OCI-LY7 (cell line): ENCODE measurements around the gene CNIH1. TPM values are rescaled to one million over a fixed set of nuclear protein-coding genes. Genes with fewer than 3 reads are reported as not detected.

Source experiments
- BruUV-seq: library from RNA; stranded (reverse); fragments of 400-500 nt; replicated peaks from 2 replicates; lab custom pipeline; 2021; lab: Mats Ljungman, UMichigan
- CTCF ChIA-PET: fragments of 300-600 bp; sonication (Branson Sonifier 250); formaldehyde crosslinking; loops from one replicate; lab custom pipeline; 2022; ENCODE audit warnings: antibody characterized with exemption; ENCODE audit not compliant: unreplicated experiment; lab: Charles Lee
- POLR2A ChIA-PET: fragments of 300-600 bp; sonication (Branson Sonifier 250); formaldehyde crosslinking; loops from one replicate; lab custom pipeline; 2022; ENCODE audit warnings: antibody characterized with exemption; lab: Charles Lee
- DNase-seq: peaks from one replicate; pipeline ENCODE4 v3.0.0-alpha.2; 2015; ENCODE audit warnings: low spot score
- H2AFZ ChIP-seq: fragments of 200-600 bp; sonication (generic), shearing (Covaris generic); 2 replicates; pipeline ENCODE4 v1.6.1; 2014; ENCODE audit warnings: mild to moderate bottlenecking, antibody characterized with exemption, low read length, moderate library complexity
- H3K27ac ChIP-seq: fragments of 200-600 bp; sonication (generic); 2 replicates; pipeline ENCODE4 v1.5.1; 2014; ENCODE audit warnings: mixed run types, low read depth, mild to moderate bottlenecking, moderate library complexity, low read length, inconsistent platforms; ENCODE audit not compliant: poor library complexity, severe bottlenecking
- H3K36me3 ChIP-seq: fragments of 200-600 bp; sonication (generic); 2 replicates; pipeline ENCODE4 v1.6.1; 2014; ENCODE audit warnings: mild to moderate bottlenecking, antibody characterized with exemption, low read length, moderate library complexity, mixed read lengths; ENCODE audit not compliant: insufficient read depth
- H3K4me1 ChIP-seq: fragments of 200-600 bp; sonication (generic); 2 replicates; pipeline ENCODE4 v1.5.1; 2014; ENCODE audit warnings: mild to moderate bottlenecking, low read length; ENCODE audit not compliant: insufficient read depth, poor library complexity, severe bottlenecking
- H3K4me2 ChIP-seq: fragments of 200-600 bp; sonication (generic); 2 replicates; pipeline ENCODE4 v1.6.1; 2014; ENCODE audit warnings: mild to moderate bottlenecking, low read length
- H3K4me3 ChIP-seq: fragments of 200-600 bp; sonication (generic); 2 replicates; pipeline ENCODE4 v1.5.1; 2014; ENCODE audit warnings: mild to moderate bottlenecking, low read depth, low read length; ENCODE audit not compliant: poor library complexity, severe bottlenecking
- H3K79me2 ChIP-seq: fragments of 200-600 bp; sonication (generic); 2 replicates; pipeline ENCODE4 v1.6.1; 2016; ENCODE audit warnings: low read depth, mild to moderate bottlenecking, low read length, moderate library complexity, mixed read lengths; ENCODE audit not compliant: insufficient read depth
- H3K9me2 ChIP-seq: fragments of 200-600 bp; sonication (generic); 2 replicates; pipeline ENCODE4 v1.6.1; 2016; ENCODE audit warnings: mild to moderate bottlenecking, low read length, mixed read lengths; ENCODE audit not compliant: insufficient read depth
- H3K9me3 ChIP-seq: fragments of 200-600 bp; sonication (generic); 2 replicates; pipeline ENCODE4 v1.6.1; 2014; ENCODE audit warnings: mild to moderate bottlenecking, mixed run types, low read length, mixed read lengths
- H4K20me1 ChIP-seq: fragments of 200-600 bp; sonication (generic); 2 replicates; pipeline ENCODE4 v1.6.1; 2014; ENCODE audit warnings: mild to moderate bottlenecking, antibody characterized with exemption, low read length, moderate library complexity, mixed read lengths; ENCODE audit not compliant: insufficient read depth
- CTCF ChIP-seq: fragments of 200-600 bp; sonication (generic); conservative IDR thresholded peaks from 2 replicates; pipeline ENCODE4 v1.5.1; 2014; ENCODE audit warnings: mild to moderate bottlenecking, antibody characterized with exemption, low read length, moderate library complexity, mixed read lengths
- EZH2phosphoT487 ChIP-seq: fragments of 200-600 bp; sonication (generic); IDR thresholded peaks from 2 replicates; pipeline ENCODE4 v1.6.1; 2018; ENCODE audit warnings: low read depth, borderline replicate concordance, mild to moderate bottlenecking, mixed run types, antibody characterized with exemption, low read length, moderate library complexity, mixed read lengths
- intact Hi-C: fragments of 100-400 bp; cut with micrococcal nuclease; formaldehyde crosslinking; loops from one replicate; pipeline ENCODE4 v1.10.0; 2022; ENCODE audit not compliant: unreplicated experiment
- total RNA-seq, 2 experiments: library from RNA; depleted of rRNA in 1 of 2; stranded (reverse); fragments of >200 nt in 1 of 2; shearing (Covaris generic) in 1 of 2; gene quantifications; 2 replicates each; pipeline ENCODE4 v1.2.3, GENCODE V29; 2014 to 2022

CNIH1 gene
- total RNA-seq, 2 experiments from 2014 or later, result 29.7 to 96.6 TPM

- H3K4me2 ChIP-seq, result peak overlapping the region; percentile 90
- peaks cover 57% of the 10 kb centered on the region for H3K4me1 ChIP-seq
- CTCF ChIA-PET, result interaction anchor here (1.0 to 1.7 kb wide), 2 partner anchors 22 to 47 kb away, joined by 3 read pairs; partner anchors contain the start of gene CGRRF1
- H3K4me3 ChIP-seq, result peak overlapping the region; percentile 87
- peak; percentile 24; the same call in 1 of the 2 replicates for TF ChIP-seq CTCF
- no peak for TF ChIP-seq EZH2phosphoT487
- H3K27ac ChIP-seq, result peak overlapping the region; percentile 65
- BruUV-seq, result no TSS peak
- H4K20me1 ChIP-seq, result 0 out of 2 replicates have a peak, but pooled peaks cover 4% of the 10 kb centered on the region
- peak overlapping the region; percentile 46; the same call in 1 of the 2 replicates for H2AFZ ChIP-seq
- H3K79me2 ChIP-seq, result peaks cover 61% of the 10 kb centered on the region
- no peaks in the 10 kb centered on the region for H3K9me2 ChIP-seq
- no peaks in the 10 kb centered on the region for H3K9me3 ChIP-seq
- DNase-seq, result peak; percentile 39
- peaks cover 5% of the 10 kb centered on the region; the same call in 1 of the 2 replicates for H3K36me3 ChIP-seq
- intact Hi-C loops, result loop anchor here (2.0 kb wide), 1 partner anchor 91 kb away; the partner anchor contains the start of gene CDKN3
- POLR2A ChIA-PET, result interaction anchor here (1.2 to 9.3 kb wide), 5 partner anchors 20 to 90 kb away, joined by 3 to 75 read pairs (median 5); partner anchors contain the start of genes CDKN3 and CGRRF1
These were observed 47.1 kb upstream of the CNIH1 start for GRCh38 chr14:54488318-54488645.

GRCh38 chr14:54487771-54488170 lies 46.6 kb upstream of the CNIH1 start:
- H3K79me2 ChIP-seq, result peaks cover 66% of the 10 kb centered on the region
- POLR2A ChIA-PET, result interaction anchor here (0.9 to 9.3 kb wide), 7 partner anchors 9 to 90 kb away, joined by 3 to 75 read pairs (median 5); partner anchors contain the start of genes CDKN3 and CGRRF1
- H2AFZ ChIP-seq, result no peak overlapping the region
- DNase-seq, result no peak
- no peaks in the 10 kb centered on the region for H3K9me2 ChIP-seq
- H3K9me3 ChIP-seq, result no peaks in the 10 kb centered on the region; the same call in 1 of the 2 replicates
- H3K36me3 ChIP-seq, result peaks cover 10% of the 10 kb centered on the region
- TF ChIP-seq EZH2phosphoT487, result no peak
- no peak for TF ChIP-seq CTCF
- CTCF ChIA-PET, result interaction anchor here (0.6 to 1.7 kb wide), 3 partner anchors 22 to 46 kb away, joined by 3 read pairs; partner anchors contain the start of gene CGRRF1
- peak overlapping the region; percentile 65 for H3K27ac ChIP-seq
- TSS peak; percentile 56 for BruUV-seq
- H4K20me1 ChIP-seq, result 0 out of 2 replicates have a peak, but pooled peaks cover 4% of the 10 kb centered on the region
- peak overlapping the region; percentile 90 for H3K4me2 ChIP-seq
- peaks cover 62% of the 10 kb centered on the region for H3K4me1 ChIP-seq
- intact Hi-C loops, result loop anchor here (2.0 kb wide), 1 partner anchor 91 kb away; the partner anchor contains the start of gene CDKN3
- H3K4me3 ChIP-seq, result peak overlapping the region; percentile 87

GRCh38 chr14:54486685-54487084 lies 45.5 kb upstream of the CNIH1 start:
- ChIA-PET CTCF (no interaction called here), POLR2A (interaction anchor here (0.7 to 9.3 kb wide), 6 partner anchors 22 to 189 kb away, joined by 3 to 75 read pairs (median 6); partner anchors contain the start of genes CDKN3 and CGRRF1)
- BruUV-seq, result TSS peak; percentile 7
- Histone ChIP-seq H3K9me3 (no peaks in the 10 kb centered on the region; the same call in 1 of the 2 replicates), H3K27ac (peak overlapping the region; percentile 93), H3K4me1 (peaks cover 73% of the 10 kb centered on the region), H4K20me1 (0 out of 2 replicates have a peak, but pooled peaks cover 4% of the 10 kb centered on the region), H3K79me2 (peaks cover 77% of the 10 kb centered on the region), H3K4me2 (peak overlapping the region; percentile 65), H3K9me2 (no peaks in the 10 kb centered on the region), H3K36me3 (peaks cover 21% of the 10 kb centered on the region), H2AFZ (no peak overlapping the region), H3K4me3 (peak overlapping the region; percentile 87)
- peak; percentile 19 for DNase-seq
- TF ChIP-seq EZH2phosphoT487 (no peak), CTCF (no peak)
- intact Hi-C loops, result no loop called here
